ENCODE data around the gene PNKD.

DNA sequence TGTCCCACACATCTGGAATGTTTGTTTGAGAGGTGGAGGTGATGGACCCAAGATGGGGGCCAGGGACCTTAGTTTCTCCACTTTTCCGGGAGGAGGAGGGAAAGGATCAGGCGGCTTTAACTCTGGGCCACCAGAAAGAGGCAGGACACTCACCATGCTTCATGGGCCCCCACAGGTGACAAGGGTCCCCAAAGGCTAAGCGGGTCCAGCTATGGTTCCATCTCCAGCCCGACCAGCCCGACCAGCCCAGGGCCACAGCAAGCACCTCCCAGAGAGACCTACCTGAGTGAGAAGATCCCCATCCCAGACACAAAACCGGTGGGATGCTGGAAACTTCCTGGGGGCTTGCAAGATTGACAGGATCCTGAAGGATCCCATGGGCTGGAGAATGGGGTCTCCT, 112.5 kb downstream of the PNKD start:
- TF ChIP-seq POLR2A (IDR thresholded peaks at IDR 0.05; ENCODE audit: low read depth, low read length), result no peak
- TF ChIP-seq POLR2AphosphoS5 (IDR thresholded peaks at IDR 0.05; ENCODE audit: low read depth, low read length), result no peak
- no peak for TF ChIP-seq TAF1 (IDR thresholded peaks at IDR 0.05; ENCODE audit: low read depth, low read length)
- no peak for TF ChIP-seq SPI1 (IDR thresholded peaks at IDR 0.05; ENCODE audit: low read depth, low read length)
- TF ChIP-seq PAX5 (IDR thresholded peaks at IDR 0.05; ENCODE audit: insufficient read depth, low read length, severe bottlenecking), result no peak

All from GM12891 (cell line).